ENCODE data around the gene ERFL.

The ERFL gene

DNA sequence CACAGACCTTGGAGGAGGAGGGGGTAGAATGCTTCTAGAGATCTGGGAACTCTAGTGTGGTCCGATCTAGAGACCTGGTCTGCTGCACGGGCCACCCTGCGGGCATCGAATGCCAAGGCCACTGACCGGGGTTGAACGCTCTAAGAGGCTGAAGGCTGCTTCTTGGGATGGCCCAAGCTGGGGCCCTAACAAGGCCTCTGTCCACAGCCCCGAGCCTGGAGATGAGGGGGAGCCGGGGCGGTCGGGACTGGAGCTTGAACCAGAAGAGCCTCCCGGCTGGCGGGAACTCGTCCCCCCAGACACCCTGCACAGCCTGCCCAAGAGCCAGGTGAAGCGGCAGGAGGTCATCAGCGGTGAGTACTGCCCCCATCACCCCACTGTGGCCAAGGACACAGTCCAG, 30.0 kb downstream of the ERFL start:
- TF ChIP-seq, protein P1, sequence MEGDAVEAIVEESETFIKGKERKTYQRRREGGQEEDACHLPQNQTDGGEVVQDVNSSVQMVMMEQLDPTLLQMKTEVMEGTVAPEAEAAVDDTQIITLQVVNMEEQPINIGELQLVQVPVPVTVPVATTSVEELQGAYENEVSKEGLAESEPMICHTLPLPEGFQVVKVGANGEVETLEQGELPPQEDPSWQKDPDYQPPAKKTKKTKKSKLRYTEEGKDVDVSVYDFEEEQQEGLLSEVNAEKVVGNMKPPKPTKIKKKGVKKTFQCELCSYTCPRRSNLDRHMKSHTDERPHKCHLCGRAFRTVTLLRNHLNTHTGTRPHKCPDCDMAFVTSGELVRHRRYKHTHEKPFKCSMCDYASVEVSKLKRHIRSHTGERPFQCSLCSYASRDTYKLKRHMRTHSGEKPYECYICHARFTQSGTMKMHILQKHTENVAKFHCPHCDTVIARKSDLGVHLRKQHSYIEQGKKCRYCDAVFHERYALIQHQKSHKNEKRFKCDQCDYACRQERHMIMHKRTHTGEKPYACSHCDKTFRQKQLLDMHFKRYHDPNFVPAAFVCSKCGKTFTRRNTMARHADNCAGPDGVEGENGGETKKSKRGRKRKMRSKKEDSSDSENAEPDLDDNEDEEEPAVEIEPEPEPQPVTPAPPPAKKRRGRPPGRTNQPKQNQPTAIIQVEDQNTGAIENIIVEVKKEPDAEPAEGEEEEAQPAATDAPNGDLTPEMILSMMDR (IDR thresholded peaks at IDR 0.05; ENCODE audit: low read length) = no peak
- TF ChIP-seq EZH2 (IDR thresholded peaks at IDR 0.05; ENCODE audit: borderline replicate concordance, low read length) = no peak
- peaks cover 84% of the 10 kb centered on the region for H3K36me3 ChIP-seq (ENCODE audit: insufficient read depth, low read length)

DNA sequence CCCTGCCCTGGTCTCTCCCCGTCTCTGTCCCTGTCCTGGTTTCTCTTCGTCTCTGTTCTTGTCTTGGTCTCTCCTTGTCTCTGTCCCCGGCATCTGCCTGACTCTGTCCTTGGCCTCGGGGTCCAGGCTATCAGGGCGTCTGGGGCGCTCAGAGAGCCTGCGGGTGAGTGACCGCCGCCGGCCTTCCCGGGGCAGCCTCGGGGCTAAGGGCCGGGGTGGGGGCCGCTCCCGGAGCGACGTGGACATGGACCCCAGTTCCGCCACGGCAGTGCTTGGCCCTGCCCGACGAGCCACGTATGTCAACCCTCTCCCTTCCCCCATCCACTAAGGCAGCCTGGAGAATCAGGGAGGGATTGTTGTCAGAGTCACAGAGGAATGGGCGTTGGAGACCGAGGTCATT, 30.4 kb downstream of the ERFL start:
- Histone ChIP-seq H3K36me3 (ENCODE audit: insufficient read depth, low read length) (peaks cover 82% of the 10 kb centered on the region), H3K4me3 (ENCODE audit: low read depth, low read length, poor library complexity, severe bottlenecking) (no peak overlapping the region), H3K9me3 (ENCODE audit: low read length) (no peaks in the 10 kb centered on the region), H3K27me3 (ENCODE audit: insufficient read depth, low read length) (no peaks in the 10 kb centered on the region), H3K27ac (ENCODE audit: low read depth, low read length, poor library complexity, severe bottlenecking) (no peak overlapping the region), H3K4me1 (ENCODE audit: insufficient read depth, low read length, severe bottlenecking) (no peaks in the 10 kb centered on the region), H2AFZ (ENCODE audit: low read length) (no peak overlapping the region), H3F3A (ENCODE audit: insufficient read depth, low read length) (no peaks in the 10 kb centered on the region), H3K9ac (ENCODE audit: low read length) (no peak overlapping the region), H3K79me2 (ENCODE audit: insufficient read depth, low read length) (no peaks in the 10 kb centered on the region), H3K4me2 (ENCODE audit: low read length) (no peak overlapping the region), H3K9me2 (ENCODE audit: low read depth, low read length) (no peaks in the 10 kb centered on the region), H4K20me1 (ENCODE audit: insufficient read depth, low read length) (no peaks in the 10 kb centered on the region)
- TF ChIP-seq EZH2 (IDR thresholded peaks at IDR 0.05; ENCODE audit: borderline replicate concordance, low read length) = no peak
- TF ChIP-seq, protein P1 (IDR thresholded peaks at IDR 0.05; ENCODE audit: low read length) = no peak

More for the DNA sequence above, 30.0 kb downstream of the ERFL start:
- no peak overlapping the region for H3K27ac ChIP-seq (ENCODE audit: low read depth, low read length, poor library complexity, severe bottlenecking)
- H3F3A ChIP-seq (ENCODE audit: insufficient read depth, low read length) = no peaks in the 10 kb centered on the region
- no peak overlapping the region for H3K9ac ChIP-seq (ENCODE audit: low read length)
- H3K27me3 ChIP-seq (ENCODE audit: insufficient read depth, low read length) = no peaks in the 10 kb centered on the region
- H3K9me2 ChIP-seq (ENCODE audit: low read depth, low read length) = no peaks in the 10 kb centered on the region
- no peak overlapping the region for H2AFZ ChIP-seq (ENCODE audit: low read length)
- no peak overlapping the region for H3K4me3 ChIP-seq (ENCODE audit: low read depth, low read length, poor library complexity, severe bottlenecking)
- H3K4me2 ChIP-seq (ENCODE audit: low read length) = no peak overlapping the region
- no peaks in the 10 kb centered on the region for H3K4me1 ChIP-seq (ENCODE audit: insufficient read depth, low read length, severe bottlenecking)
- H4K20me1 ChIP-seq (ENCODE audit: insufficient read depth, low read length) = no peaks in the 10 kb centered on the region
- H3K9me3 ChIP-seq (ENCODE audit: low read length) = no peaks in the 10 kb centered on the region
- no peaks in the 10 kb centered on the region for H3K79me2 ChIP-seq (ENCODE audit: insufficient read depth, low read length)

DNA sequence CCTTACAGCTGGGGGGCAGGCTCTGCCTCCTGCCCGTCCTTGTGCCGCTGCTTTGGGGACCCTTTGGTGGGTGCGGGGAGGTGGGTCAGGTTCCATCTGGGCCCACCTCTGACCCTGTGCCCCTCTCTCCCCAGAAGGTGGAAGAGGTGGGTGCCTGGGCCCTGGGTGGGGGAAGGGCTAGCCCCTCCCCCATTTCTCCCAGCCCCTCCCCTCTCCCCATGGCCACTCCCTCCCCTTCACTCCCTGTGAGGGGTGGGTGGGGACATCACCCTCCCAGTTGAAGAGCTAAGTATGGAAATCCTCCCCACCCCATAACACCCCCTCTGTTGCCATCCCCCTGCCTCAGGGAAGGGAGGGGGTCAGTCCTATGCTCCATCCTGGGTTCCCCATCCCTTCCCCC, 31.1 kb downstream of the ERFL start:
- peaks cover 82% of the 10 kb centered on the region for H3K36me3 ChIP-seq (ENCODE audit: insufficient read depth, low read length)

More for the DNA sequence above, 31.1 kb downstream of the ERFL start:
- Histone ChIP-seq H2AFZ (ENCODE audit: low read length) (no peak overlapping the region), H3K4me1 (ENCODE audit: insufficient read depth, low read length, severe bottlenecking) (no peaks in the 10 kb centered on the region), H3F3A (ENCODE audit: insufficient read depth, low read length) (no peaks in the 10 kb centered on the region), H4K20me1 (ENCODE audit: insufficient read depth, low read length) (no peaks in the 10 kb centered on the region), H3K27me3 (ENCODE audit: insufficient read depth, low read length) (no peaks in the 10 kb centered on the region), H3K9ac (ENCODE audit: low read length) (no peak overlapping the region), H3K27ac (ENCODE audit: low read depth, low read length, poor library complexity, severe bottlenecking) (no peak overlapping the region), H3K4me3 (ENCODE audit: low read depth, low read length, poor library complexity, severe bottlenecking) (no peak overlapping the region), H3K79me2 (ENCODE audit: insufficient read depth, low read length) (no peaks in the 10 kb centered on the region), H3K9me3 (ENCODE audit: low read length) (no peaks in the 10 kb centered on the region), H3K4me2 (ENCODE audit: low read length) (no peak overlapping the region), H3K9me2 (ENCODE audit: low read depth, low read length) (no peaks in the 10 kb centered on the region)
- no peak for TF ChIP-seq EZH2 (IDR thresholded peaks at IDR 0.05; ENCODE audit: borderline replicate concordance, low read length)
- TF ChIP-seq, protein P1 (IDR thresholded peaks at IDR 0.05; ENCODE audit: low read length) = no peak

All from OCI-LY1 (cell line).